ENCODE measurements around the gene KPTN. TPM values are rescaled to one million over a fixed set of nuclear protein-coding genes. Genes with fewer than 3 reads are reported as not detected.

KPTN gene
- total and polyA plus RNA-seq, 2 of the 8 experiments (the other 6 are each of a cell fraction or from before 2014, with no cell fraction given): 23.6 to 31.3 TPM

DNA sequence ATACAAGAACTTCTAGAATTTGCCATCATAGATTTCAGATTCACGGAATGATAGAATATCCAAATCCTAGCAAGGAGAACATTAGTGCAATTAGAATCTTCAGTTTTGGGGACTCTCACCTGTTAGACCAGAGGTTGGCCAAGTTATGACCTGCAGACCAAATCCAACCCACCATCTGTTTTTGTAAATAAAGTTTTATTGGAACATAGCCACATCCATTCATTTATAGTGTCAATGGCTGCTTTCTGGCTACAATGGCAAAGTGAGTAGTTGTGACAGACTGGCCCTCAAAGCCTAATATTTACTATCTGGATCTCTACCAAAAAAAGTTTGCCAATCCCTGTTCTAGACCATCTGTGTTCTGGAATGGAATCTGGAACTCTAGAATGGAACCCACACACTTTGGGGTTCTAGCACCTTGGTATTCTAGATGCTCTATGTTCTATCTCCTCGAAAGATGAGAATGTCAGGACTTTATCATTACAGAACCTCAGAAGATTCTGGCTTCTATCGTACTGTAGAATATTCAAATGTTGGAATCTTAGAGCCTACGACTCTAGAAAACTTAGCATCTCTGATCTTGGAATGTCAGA is 2.5 kb downstream of the KPTN start:
- Histone ChIP-seq H4K8ac (ENCODE audit: extremely low read depth, insufficient read depth, low read length) (no peak overlapping the region), H2AFZ (ENCODE audit: low read length) (no peak overlapping the region), H3K4ac (replicated peaks; ENCODE audit: insufficient read length, low read depth, low read length) (no peak overlapping the region), H3K4me1 (replicated peaks in 1 of 4; ENCODE audit: control insufficient read depth in 3 of 4, insufficient read depth in 4 of 4, low read length in 3 of 4) (peaks cover 0 to 8% (median 3%) of the 10 kb centered on the region in 4 experiments; a peak in 2 of 7 replicates), H2AK5ac (ENCODE audit: low read depth, low read length) (no peak overlapping the region), H3K27ac (ENCODE audit: low read depth, low read length) (no peak overlapping the region), H3K79me1 (ENCODE audit: low read depth, low read length) (no peaks in the 10 kb centered on the region), H3K18ac (ENCODE audit: extremely low read depth, low read length) (no peak overlapping the region), H2BK5ac (ENCODE audit: low read depth, low read length) (no peak overlapping the region), H3K27me3 (replicated peaks in 1 of 4; ENCODE audit: control insufficient read depth in 3 of 4, extremely low read depth in 1 of 4, insufficient read depth in 3 of 4, low read length in 3 of 4) (no peaks in the 10 kb centered on the region), H2BK15ac (ENCODE audit: low read length) (no peak overlapping the region), H3K4me2 (ENCODE audit: insufficient read depth in 1 of 2, low read depth in 2 of 2, low read length in 2 of 2) (no peak overlapping the region), H3K9ac (replicated peaks in 1 of 4; ENCODE audit: extremely low read depth in 1 of 4, low read depth in 3 of 4, low read length in 3 of 4) (no peak overlapping the region), H2BK120ac (replicated peaks; ENCODE audit: low read depth, low read length) (no peak overlapping the region), H2BK20ac (ENCODE audit: low read length) (no peak overlapping the region), H3K23me2 (ENCODE audit: low read depth, low read length) (peaks cover 11% of the 10 kb centered on the region), H3K79me2 (ENCODE audit: control insufficient read depth in 1 of 2, insufficient read depth in 2 of 2, low read length in 2 of 2) (no peaks in the 10 kb centered on the region), H3K4me3 (ENCODE audit: extremely low read depth in 1 of 4, insufficient read depth in 2 of 4, low read depth in 3 of 4, low read length in 4 of 4) (no peak overlapping the region), H3K36me3 (ENCODE audit: control insufficient read depth in 2 of 4, insufficient read depth in 4 of 4, low read length in 3 of 4) (peaks cover 0 to 4% (median 0%) of the 10 kb centered on the region in 4 experiments; a peak in 2 of 8 replicates), H3K9me3 (ENCODE audit: insufficient read depth in 2 of 2, low read depth in 1 of 2, low read length in 1 of 2) (no peaks in the 10 kb centered on the region), H3K56ac (replicated peaks; ENCODE audit: insufficient read length, low read depth, low read length) (no peak overlapping the region), H3K14ac (ENCODE audit: insufficient read length) (no peak overlapping the region), H2BK12ac (ENCODE audit: low read depth, low read length) (no peak overlapping the region), H4K5ac (ENCODE audit: insufficient read length, low read depth, low read length) (no peak overlapping the region), H4K20me1 (replicated peaks in 1 of 2; ENCODE audit: control insufficient read depth in 1 of 2, insufficient read depth in 2 of 2, low read length in 2 of 2) (no peaks in the 10 kb centered on the region), H4K91ac (replicated peaks; ENCODE audit: insufficient read length, low read length) (no peak overlapping the region), H3K23ac (ENCODE audit: insufficient read length) (no peak overlapping the region)
- DNase-seq (ENCODE audit: low read depth in 1 of 2, low spot score in 2 of 2) (no peak), FAIRE-seq (no peak)
- CTCF ChIA-PET (ENCODE audit: partially characterized antibody): interaction anchor here (0.6 to 11.5 kb wide), 4 partner anchors 10 to 226 kb away, joined by 3 to 80 read pairs (median 6); no protein-coding TSS in a partner anchor
- WGBS, 2 experiments (ENCODE audit: extremely low coverage in 1 of 2, insufficient coverage in 1 of 2, insufficient read length in 1 of 2, insufficient replicate concordance in 2 of 2, low coverage in 1 of 2, low lambda C conversion rate in 2 of 2, missing lambda C conversion rate in 1 of 2): 93% methylated on average over 4 of the region's 4 CpGs; no CpG with 5 or more reads in 1 of the 2 experiments
- POLR2A ChIA-PET (ENCODE audit: partially characterized antibody): interaction anchor here (1.5 kb wide), 1 partner anchor 34 kb away, joined by 3 read pairs; no protein-coding TSS in a partner anchor
- TF ChIP-seq, protein P1, sequence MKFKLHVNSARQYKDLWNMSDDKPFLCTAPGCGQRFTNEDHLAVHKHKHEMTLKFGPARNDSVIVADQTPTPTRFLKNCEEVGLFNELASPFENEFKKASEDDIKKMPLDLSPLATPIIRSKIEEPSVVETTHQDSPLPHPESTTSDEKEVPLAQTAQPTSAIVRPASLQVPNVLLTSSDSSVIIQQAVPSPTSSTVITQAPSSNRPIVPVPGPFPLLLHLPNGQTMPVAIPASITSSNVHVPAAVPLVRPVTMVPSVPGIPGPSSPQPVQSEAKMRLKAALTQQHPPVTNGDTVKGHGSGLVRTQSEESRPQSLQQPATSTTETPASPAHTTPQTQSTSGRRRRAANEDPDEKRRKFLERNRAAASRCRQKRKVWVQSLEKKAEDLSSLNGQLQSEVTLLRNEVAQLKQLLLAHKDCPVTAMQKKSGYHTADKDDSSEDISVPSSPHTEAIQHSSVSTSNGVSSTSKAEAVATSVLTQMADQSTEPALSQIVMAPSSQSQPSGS (IDR thresholded peaks at IDR 0.05; ENCODE audit: low read length): no peak
- TF ChIP-seq PHF8 (conservative IDR thresholded peaks at IDR 0.05; ENCODE audit: low read depth, low read length) (no peak), SAP30 (IDR thresholded peaks at IDR 0.05; ENCODE audit: insufficient read depth, insufficient replicate concordance, low read length) (no peak), EZH2 (IDR thresholded peaks at IDR 0.05; ENCODE audit: low read depth, low read length, severe bottlenecking) (no peak), RBBP5 (IDR thresholded peaks at IDR 0.05; ENCODE audit: borderline replicate concordance, low read depth, low read length) (no peak), TEAD4 (IDR thresholded peaks at IDR 0.05; ENCODE audit: low read depth, low read length) (no peak), RNF2 (IDR thresholded peaks at IDR 0.05; ENCODE audit: borderline replicate concordance, low read depth, low read length, missing control alignments, poor library complexity, severe bottlenecking) (no peak)
- TF ChIP-seq, protein P2, sequence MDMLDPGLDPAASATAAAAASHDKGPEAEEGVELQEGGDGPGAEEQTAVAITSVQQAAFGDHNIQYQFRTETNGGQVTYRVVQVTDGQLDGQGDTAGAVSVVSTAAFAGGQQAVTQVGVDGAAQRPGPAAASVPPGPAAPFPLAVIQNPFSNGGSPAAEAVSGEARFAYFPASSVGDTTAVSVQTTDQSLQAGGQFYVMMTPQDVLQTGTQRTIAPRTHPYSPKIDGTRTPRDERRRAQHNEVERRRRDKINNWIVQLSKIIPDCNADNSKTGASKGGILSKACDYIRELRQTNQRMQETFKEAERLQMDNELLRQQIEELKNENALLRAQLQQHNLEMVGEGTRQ (IDR thresholded peaks at IDR 0.05; ENCODE audit: low read length): no peak

Measured in H1 (cell line).